Measurements from ENCODE around the gene PPP3R2. TPM values are rescaled to one million over a fixed set of nuclear protein-coding genes. Genes with fewer than 3 reads are reported as not detected.
A peak's percentile ranks its signal among the peaks of the same experiment; 100 is the strongest.

PPP3R2 gene, protein sequence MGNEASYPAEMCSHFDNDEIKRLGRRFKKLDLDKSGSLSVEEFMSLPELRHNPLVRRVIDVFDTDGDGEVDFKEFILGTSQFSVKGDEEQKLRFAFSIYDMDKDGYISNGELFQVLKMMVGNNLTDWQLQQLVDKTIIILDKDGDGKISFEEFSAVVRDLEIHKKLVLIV
- not detected for polyA plus RNA-seq

DNA sequence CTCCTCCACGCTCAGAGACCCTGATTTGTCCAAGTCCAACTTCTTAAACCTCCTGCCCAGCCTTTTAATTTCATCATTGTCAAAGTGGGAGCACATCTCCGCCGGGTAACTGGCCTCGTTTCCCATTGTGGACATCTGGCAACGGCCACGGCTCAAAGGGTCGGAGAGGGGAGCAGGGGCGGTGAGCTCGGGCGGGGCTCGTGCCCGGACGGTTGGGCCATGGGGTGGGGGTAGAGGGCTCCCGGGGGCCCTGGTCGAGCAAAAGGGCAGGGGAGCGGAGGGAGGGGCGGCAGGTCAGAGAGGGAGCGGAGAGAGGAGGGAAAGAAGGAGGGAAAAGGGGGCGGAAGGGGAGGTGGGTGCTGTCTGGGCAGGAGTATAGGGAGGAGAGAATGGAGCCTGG is at the start of gene PPP3R2:
PPP3R2 (minus strand) TSS at position 174 of the 400 bp plus-strand sequence; CDS start at position 126, 48 bp downstream.
- Mint-ChIP-seq H3K27me3 (no peaks in the 10 kb centered on the region), H3K4me1 (no peaks in the 10 kb centered on the region), H3K4me3 (no peak within 1 kb of the TSS), H3K9me3 (no peaks in the 10 kb centered on the region), H3K36me3 (peaks cover 1% of the 10 kb centered on the region), H3K27ac (no peak within 1 kb of the TSS)

DNA sequence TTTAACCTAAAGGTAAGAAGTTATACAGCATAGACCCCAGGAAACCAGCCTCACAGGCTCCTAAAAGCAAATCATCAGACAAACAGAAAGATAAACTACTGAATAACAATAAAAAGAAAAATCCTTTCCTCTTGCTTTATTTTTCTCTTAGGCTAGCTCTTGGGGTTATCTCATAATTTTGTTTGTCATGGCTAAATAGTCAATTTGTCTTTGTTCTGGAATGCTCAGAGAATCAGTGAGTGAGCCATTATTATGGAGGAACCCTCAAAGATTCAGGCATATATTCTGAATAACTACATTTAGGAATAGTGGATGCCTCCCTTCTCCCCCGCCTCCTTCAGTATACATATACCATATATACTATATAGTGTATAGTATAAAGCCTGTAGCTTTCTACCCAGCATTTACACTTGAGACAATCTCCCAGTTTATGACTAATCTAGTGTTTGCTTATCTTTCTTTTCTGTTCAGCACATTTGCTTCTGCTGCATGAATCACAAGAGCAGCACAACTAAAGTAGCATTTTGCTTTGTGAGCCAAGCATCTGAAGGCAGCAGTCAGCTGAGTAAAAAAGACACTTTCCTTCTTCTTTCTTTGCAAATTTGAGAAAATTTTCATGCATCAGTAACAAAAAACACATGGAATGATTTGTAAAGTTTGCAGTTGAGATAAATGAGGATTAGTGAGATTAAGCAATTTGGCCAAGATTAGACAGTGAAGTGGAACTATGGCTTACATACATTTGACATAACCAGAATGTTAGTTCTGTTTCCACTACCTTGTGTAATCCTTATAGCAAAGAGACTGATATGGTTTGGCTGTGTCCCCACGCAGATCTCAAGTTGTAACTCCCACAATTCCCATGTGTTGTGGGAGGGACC is 45.3 kb upstream of the PPP3R2 start:
- H3K36me3 Mint-ChIP-seq, result no peaks in the 10 kb centered on the region

DNA sequence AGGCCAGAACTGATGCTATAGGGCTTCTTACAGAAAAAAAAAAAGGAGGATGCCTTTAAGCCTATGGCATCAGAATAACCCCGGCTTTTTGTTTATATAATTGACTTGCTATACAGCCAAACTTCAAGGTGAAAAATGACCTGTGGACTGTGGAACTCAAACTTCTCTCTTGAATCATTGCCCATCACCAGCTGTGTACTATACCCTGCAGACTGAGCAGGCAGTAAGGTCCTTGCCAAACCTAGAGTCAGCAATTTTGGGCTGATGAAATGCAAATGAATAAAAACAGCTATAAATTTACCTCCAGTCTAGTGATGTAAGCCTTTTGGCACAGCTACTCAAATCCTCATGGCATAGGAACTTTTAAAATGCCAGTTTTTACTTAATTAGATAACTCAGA is 44.5 kb upstream of the PPP3R2 start:
- peaks cover 0 to 4% (median 0%) of the 10 kb centered on the region in 3 donors for H3K4me1 Mint-ChIP-seq
- H3K27ac Mint-ChIP-seq, result no peak overlapping the region
- H3K36me3 Mint-ChIP-seq, result no peaks in the 10 kb centered on the region
- no peak overlapping the region for H3K4me3 Mint-ChIP-seq
- H3K27me3 Mint-ChIP-seq, result peaks cover 2% of the 10 kb centered on the region
- H3K9me3 Mint-ChIP-seq, result peaks cover 0 to 8% (median 2%) of the 10 kb centered on the region in 3 donors

More for the DNA sequence above, 45.3 kb upstream of the PPP3R2 start:
- H3K27ac Mint-ChIP-seq, result no peak overlapping the region
- H3K27me3 Mint-ChIP-seq, result peaks cover 2% of the 10 kb centered on the region
- H3K4me1 Mint-ChIP-seq, result peaks cover 0 to 4% (median 0%) of the 10 kb centered on the region in 3 donors
- H3K4me3 Mint-ChIP-seq, result no peak overlapping the region
- peaks cover 0 to 9% (median 2%) of the 10 kb centered on the region in 3 donors for H3K9me3 Mint-ChIP-seq

DNA sequence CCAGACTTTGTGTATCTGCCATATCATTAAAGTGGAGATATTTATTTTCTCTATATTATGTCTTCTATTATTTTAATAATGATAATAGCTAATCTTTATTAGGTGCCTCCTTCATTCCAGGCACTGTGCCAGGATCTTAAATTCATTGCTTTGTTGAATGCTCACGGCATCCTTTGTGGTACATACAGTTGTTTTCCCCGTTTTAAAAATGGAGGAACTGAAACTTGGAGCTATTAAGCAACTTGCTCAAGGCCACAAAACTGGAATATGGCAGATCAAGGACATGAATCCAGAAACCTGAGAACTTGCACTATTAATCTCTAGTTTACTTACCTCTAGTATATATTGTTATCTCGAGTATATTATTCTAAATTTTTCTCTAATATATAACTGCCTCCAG is 41.5 kb upstream of the PPP3R2 start:
- no peak overlapping the region for H3K27ac Mint-ChIP-seq
- H3K27me3 Mint-ChIP-seq, result peaks cover 2% of the 10 kb centered on the region
- no peak overlapping the region for H3K4me3 Mint-ChIP-seq
- no peaks in the 10 kb centered on the region for H3K36me3 Mint-ChIP-seq
- H3K9me3 Mint-ChIP-seq, result no peaks in the 10 kb centered on the region
- H3K4me1 Mint-ChIP-seq, result peaks cover 0 to 4% (median 0%) of the 10 kb centered on the region in 3 donors

DNA sequence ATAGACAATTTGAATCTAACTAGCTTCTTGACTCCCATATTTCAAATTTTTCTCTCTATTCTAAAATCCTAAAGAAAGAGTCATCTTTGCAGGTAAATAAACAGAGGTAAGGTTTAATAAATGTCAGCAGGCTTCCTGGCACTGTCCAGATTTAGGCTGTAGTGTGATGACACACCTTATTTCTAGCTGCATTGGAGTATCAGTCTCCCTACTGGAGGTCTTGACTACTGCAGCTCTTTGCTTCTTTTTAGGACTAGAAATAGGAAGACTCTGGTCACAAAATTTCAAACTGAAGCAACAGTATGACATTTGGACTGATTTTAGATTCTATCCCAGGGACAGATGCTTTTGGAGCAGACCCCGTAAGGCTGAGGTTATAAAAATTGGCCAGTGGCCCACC is 40.7 kb upstream of the PPP3R2 start:
- Mint-ChIP-seq H3K27me3 (peaks cover 2% of the 10 kb centered on the region), H3K27ac (no peak overlapping the region), H3K9me3 (no peaks in the 10 kb centered on the region), H3K4me1 (peaks cover 0 to 4% (median 0%) of the 10 kb centered on the region in 3 donors), H3K4me3 (no peak overlapping the region), H3K36me3 (no peaks in the 10 kb centered on the region)

DNA sequence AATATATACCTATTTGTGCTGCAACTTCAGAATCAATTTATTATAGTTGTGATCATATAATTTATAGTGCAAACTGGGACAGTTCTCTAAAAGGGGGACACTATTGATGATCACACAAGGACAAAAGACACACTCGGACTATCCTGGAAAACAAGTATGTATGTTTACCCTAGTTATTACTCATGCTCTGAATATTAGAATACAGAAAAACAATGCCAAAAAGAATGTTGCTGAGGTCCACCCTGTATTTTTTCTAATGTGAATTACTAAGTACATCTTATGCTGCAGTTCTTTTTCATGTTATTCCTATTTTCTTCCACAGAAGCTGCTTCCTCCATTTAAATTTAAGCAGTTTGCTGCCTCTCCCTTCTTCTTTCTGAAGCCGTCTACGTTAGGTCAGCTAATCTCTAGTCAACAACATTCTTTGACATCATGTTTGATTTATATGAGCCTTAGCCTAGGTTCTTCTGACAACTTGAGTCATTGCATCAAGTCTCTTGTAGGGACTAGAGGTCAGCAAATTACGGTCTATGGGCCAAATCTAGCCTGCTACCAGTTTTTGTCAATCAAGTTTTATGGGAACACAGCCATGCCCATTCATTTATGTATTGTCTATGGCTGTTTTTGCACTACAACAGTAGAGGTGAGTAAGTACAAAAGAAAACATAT is 40.1 kb upstream of the PPP3R2 start:
- no peak overlapping the region for H3K27ac Mint-ChIP-seq
- no peak overlapping the region for H3K4me3 Mint-ChIP-seq
- peaks cover 2% of the 10 kb centered on the region for H3K27me3 Mint-ChIP-seq
- H3K4me1 Mint-ChIP-seq, result peaks cover 0 to 4% (median 0%) of the 10 kb centered on the region in 3 donors
- no peaks in the 10 kb centered on the region for H3K9me3 Mint-ChIP-seq
- H3K36me3 Mint-ChIP-seq, result no peaks in the 10 kb centered on the region

DNA sequence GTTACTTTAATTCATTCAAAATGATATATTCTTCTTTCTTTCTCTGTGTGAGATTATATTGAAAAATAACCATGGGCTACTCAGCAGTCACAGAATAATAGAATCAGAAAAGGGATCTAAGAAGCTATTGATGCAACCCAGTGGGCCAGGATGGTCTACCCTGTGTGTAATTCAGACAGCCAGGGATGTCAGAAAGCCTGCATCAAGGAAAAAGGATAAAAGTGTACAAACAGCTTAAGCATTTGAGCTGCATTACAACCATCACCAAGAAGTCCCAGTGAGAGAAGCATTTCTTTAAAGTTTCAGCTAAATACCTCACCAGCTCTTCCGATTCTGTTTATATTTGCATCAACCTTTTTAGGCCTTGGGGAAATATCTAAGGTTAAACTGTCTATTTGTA is 37.8 kb upstream of the PPP3R2 start:
- H3K9me3 Mint-ChIP-seq, result no peaks in the 10 kb centered on the region
- H3K36me3 Mint-ChIP-seq, result no peaks in the 10 kb centered on the region
- no peak overlapping the region for H3K4me3 Mint-ChIP-seq
- no peaks in the 10 kb centered on the region for H3K27me3 Mint-ChIP-seq
- H3K27ac Mint-ChIP-seq, result no peak overlapping the region
- H3K4me1 Mint-ChIP-seq, result peaks cover 0 to 4% (median 0%) of the 10 kb centered on the region in 3 donors

DNA sequence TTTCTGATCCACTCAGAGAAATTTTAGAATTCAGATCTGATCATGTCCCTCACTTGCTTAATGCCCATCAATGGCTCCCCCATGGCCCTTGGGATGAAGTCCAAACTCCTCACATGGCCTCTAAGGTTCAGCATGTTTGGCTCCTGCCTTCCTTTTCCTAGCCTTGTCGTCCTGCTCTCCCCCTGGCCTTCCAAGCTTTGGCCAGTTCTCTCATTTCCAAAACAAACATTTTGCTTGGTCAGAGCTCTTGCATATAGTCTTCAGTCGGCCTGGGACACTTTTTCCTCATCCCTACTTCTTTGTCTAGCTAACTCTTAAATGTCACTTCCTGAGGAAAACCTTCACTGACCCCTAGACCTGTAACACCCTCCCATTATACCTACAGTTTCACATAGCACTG is 37.1 kb upstream of the PPP3R2 start:
- no peak overlapping the region for H3K27ac Mint-ChIP-seq
- H3K4me3 Mint-ChIP-seq, result no peak overlapping the region
- no peaks in the 10 kb centered on the region for H3K27me3 Mint-ChIP-seq
- peaks cover 0 to 4% (median 0%) of the 10 kb centered on the region in 3 donors for H3K4me1 Mint-ChIP-seq
- H3K36me3 Mint-ChIP-seq, result no peaks in the 10 kb centered on the region
- no peaks in the 10 kb centered on the region for H3K9me3 Mint-ChIP-seq

DNA sequence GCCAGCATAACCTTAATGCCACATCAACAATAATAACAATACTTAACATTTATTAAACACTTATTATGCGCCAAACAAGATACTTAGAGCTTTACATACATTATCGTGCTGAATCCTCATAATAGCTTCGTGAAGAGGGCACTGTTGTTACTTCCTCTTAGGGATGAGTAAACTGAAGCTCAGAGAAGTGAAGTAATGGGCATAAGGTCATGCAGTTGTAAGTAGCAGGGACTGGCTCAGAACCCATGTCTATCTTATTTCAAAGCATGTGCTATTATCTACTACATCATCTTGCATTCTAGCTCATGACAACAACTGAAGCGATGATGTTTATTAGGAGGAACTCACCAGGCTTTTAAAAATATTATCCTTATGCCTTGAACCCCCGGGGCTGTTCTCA is 34.9 kb upstream of the PPP3R2 start:
- Mint-ChIP-seq H3K4me3 (no peak overlapping the region), H3K27ac (no peak overlapping the region), H3K36me3 (no peaks in the 10 kb centered on the region), H3K4me1 (no peaks in the 10 kb centered on the region), H3K9me3 (no peaks in the 10 kb centered on the region), H3K27me3 (no peaks in the 10 kb centered on the region)

DNA sequence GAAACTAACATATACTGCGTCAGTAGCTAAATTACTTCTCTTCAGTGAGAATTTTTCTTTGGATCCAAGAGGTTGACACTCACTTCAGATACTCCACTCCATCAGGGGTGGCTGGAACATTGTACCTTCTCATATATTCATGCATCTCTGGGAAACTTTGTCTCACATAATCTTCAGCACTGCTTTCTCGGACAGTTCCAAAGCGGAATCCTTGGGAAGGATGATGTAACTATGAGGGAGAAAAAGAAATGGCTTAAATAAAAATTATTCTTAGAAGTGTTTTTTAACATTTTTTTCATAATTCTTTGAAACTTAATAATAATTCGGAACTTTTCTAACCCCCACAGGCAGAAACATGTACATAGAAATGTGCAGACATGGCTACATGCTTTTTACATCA is 33.4 kb upstream of the PPP3R2 start:
- peaks cover 0 to under 1% (median 0%) of the 10 kb centered on the region in 3 donors for H3K4me1 Mint-ChIP-seq

DNA sequence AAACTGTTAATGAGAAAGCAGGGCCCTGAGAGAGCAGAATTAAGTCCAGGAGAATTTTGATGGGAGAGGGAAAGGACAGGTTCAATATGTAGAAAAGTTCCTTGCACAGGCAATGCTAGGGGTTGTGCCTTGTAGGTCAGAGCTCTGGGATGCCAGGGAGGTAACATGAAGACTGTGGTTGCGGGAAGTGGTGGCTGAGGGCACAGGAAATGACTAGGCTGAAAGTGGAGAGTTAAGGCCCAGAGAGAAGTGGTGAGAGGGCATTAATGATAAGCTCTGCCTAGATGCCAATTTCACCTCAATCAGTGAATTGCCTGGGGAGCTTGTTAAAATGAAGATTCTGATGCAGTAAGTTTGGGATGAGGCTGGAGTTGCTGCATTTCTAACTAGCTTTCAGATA is 31.5 kb upstream of the PPP3R2 start:
- Mint-ChIP-seq H3K27ac (peak overlapping the region in 1 of 3 donors; percentile 14), H3K36me3 (no peaks in the 10 kb centered on the region), H3K4me1 (peaks cover 0 to 2% (median 0%) of the 10 kb centered on the region in 3 donors), H3K4me3 (no peak overlapping the region), H3K9me3 (no peaks in the 10 kb centered on the region), H3K27me3 (no peaks in the 10 kb centered on the region)

More for the DNA sequence above, 33.4 kb upstream of the PPP3R2 start:
- Mint-ChIP-seq H3K9me3 (no peaks in the 10 kb centered on the region), H3K4me3 (no peak overlapping the region), H3K36me3 (no peaks in the 10 kb centered on the region), H3K27ac (no peak overlapping the region), H3K27me3 (no peaks in the 10 kb centered on the region)

DNA sequence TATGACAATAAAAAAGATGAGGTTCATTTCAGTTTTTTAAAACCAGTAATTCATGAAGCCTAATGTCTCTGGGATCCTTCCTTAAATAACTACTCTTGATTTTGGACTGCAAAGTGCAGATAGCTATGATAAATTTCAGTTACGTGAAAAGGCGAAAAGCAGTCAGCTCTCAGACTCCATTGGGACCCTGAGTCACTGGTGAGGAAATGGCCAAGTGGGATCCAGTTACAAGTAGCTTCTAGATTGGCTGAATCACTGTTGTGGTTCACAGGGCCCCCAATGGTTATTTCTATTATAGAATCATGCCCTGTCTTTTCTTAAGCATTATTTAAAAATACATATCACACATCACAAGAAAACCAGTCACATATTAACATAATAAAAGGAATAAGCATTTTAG is 31.1 kb upstream of the PPP3R2 start:
- H3K9me3 Mint-ChIP-seq, result no peaks in the 10 kb centered on the region
- peak overlapping the region in 1 of 3 donors; percentile 14 for H3K27ac Mint-ChIP-seq
- H3K36me3 Mint-ChIP-seq, result no peaks in the 10 kb centered on the region
- peaks cover 0 to 2% (median 0%) of the 10 kb centered on the region in 3 donors for H3K4me1 Mint-ChIP-seq
- no peak overlapping the region for H3K4me3 Mint-ChIP-seq
- no peaks in the 10 kb centered on the region for H3K27me3 Mint-ChIP-seq

DNA sequence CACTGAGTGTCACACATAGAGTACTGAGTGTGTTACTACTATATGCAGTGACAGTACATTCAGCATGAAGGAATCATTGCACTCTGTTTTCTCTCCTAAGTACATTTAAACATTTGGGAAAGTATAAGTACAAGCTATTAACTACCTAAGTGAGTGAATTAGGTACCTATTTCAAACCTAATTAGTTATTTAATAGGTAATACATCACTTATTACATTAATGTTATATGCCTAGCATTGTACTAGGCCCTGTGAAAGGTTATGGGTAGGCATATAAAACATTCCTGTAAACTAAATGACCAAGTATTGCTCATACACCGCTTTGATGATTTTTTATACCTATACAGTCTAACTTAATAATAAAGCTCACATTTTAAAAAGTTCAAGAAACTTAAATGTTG is 25.7 kb upstream of the PPP3R2 start:
- H3K4me3 Mint-ChIP-seq, result no peak overlapping the region
- H3K27me3 Mint-ChIP-seq, result peaks cover 2% of the 10 kb centered on the region
- peaks cover 0 to 2% (median 0%) of the 10 kb centered on the region in 3 donors for H3K4me1 Mint-ChIP-seq
- no peak overlapping the region for H3K27ac Mint-ChIP-seq
- H3K9me3 Mint-ChIP-seq, result no peaks in the 10 kb centered on the region
- H3K36me3 Mint-ChIP-seq, result no peaks in the 10 kb centered on the region

DNA sequence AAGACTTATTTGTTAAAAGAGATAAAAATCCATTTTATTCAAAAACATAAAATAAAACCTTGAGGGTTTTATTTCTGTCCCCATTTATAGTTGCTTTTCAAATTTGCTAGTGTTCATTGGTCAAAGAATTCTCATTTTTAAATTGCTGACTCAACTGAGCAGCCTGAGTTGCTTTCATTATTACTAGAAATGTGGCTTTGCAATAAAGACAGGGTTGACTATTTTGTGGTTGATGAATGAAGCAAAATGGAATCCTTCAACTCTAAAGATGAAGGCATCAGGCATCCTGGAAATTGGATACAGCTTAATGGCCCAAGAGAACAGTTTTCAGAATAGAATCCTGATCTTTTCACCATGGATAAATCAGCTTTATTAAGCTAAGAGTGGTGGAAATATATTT is 23.9 kb upstream of the PPP3R2 start:
- peaks cover 0 to 2% (median 0%) of the 10 kb centered on the region in 3 donors for H3K4me1 Mint-ChIP-seq
- H3K27ac Mint-ChIP-seq, result no peak overlapping the region
- no peaks in the 10 kb centered on the region for H3K9me3 Mint-ChIP-seq
- H3K27me3 Mint-ChIP-seq, result peaks cover 2% of the 10 kb centered on the region
- no peak overlapping the region for H3K4me3 Mint-ChIP-seq
- H3K36me3 Mint-ChIP-seq, result no peaks in the 10 kb centered on the region

DNA sequence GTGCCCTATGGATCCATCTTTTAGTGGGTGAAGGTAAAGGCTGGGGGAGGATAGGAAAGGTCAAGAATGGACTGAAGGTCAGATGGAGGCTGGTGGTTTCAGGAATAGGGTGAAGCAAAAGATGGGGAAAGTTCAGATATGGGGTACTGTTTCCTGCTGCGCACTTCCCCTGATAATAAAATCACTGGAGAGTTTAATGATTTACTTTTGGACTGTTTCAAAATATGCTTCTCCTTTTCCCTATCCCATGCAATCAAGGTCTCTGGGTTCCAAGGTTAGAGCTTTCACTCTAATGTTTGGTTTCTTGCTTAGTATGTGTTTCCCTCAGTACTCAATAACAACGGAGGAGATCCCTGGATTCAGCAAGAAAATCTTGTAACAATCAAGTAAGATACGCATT is 10.8 kb upstream of the PPP3R2 start:
- Mint-ChIP-seq H3K27ac (no peak overlapping the region), H3K9me3 (no peaks in the 10 kb centered on the region), H3K4me3 (no peak overlapping the region), H3K4me1 (peaks cover 0 to 8% (median 0%) of the 10 kb centered on the region in 3 donors), H3K36me3 (no peaks in the 10 kb centered on the region), H3K27me3 (peaks cover 11% of the 10 kb centered on the region)
